COLO668 (cell line): ENCODE data around the gene PLEKHA3.
"Not testable (repeated sequence)": the region's sequence is repeated elsewhere in the genome, so short reads cannot be mapped to it uniquely, and the experiment has no call there.

Experiments used
- DNase-seq: peaks from one replicate; lab custom pipeline; 2025; ENCODE audit not compliant: unreplicated experiment; lab: John Stamatoyannopoulos, UW

Gene PLEKHA3

GRCh38 chr2:178522950-178523595 is 42.8 kb downstream of the PLEKHA3 start:
- DNase-seq: peak; percentile 55

- no peak for DNase-seq
Measured at GRCh38 chr2:178523596-178524134, 43.4 kb downstream of the PLEKHA3 start.

- DNase-seq: not testable (repeated sequence)
Measured at GRCh38 chr2:178525010-178525409, 44.8 kb downstream of the PLEKHA3 start.

- not testable (repeated sequence) for DNase-seq
Measured at GRCh38 chr2:178525460-178525859, 45.2 kb downstream of the PLEKHA3 start.

DNA sequence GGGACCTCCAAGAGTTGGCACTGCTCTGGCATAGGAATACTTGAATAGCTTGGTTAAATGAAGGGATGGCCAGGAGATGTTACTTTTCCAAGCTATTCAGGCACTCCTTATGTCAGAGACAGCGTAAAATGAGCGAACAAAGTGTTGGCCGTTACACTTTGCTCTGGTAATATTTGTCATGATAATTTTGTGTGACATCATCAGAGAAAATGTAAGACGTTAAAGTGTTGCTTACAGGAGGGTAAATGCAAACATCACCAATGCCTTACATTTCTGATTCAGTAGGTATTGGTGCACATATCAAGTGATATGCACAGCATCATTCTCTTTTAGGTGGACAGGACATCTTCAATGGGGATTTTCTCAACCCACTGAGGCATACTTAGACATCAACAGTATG is 46.0 kb downstream of the PLEKHA3 start:
- no peak for DNase-seq

GRCh38 chr2:178527592-178527991 is 47.3 kb downstream of the PLEKHA3 start:
- no peak for DNase-seq

- no peak for DNase-seq
Measured at GRCh38 chr2:178528647-178529046, 48.4 kb downstream of the PLEKHA3 start.

DNA sequence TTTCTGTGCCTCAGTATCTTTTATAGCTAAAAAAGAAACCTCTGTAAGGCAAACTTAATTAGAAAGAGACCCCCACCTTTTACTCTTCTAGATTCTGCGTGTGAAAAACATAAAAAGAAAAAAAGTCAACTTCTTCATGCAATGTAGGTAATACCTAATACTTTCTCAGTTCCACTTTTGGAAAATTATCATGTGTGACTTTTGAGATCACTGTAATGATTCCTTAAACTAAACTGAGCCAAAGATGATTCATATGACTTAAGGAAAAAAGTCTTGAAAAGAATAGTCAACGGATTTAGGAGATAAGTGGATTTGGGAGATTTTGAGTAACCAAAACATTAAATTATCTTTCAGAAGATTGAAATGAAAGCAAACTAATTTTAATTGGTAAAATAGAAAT is 48.9 kb downstream of the PLEKHA3 start:
- no peak for DNase-seq

- no peak for DNase-seq
Measured at GRCh38 chr2:178530131-178530530, 49.9 kb downstream of the PLEKHA3 start.

- no peak for DNase-seq
Measured at GRCh38 chr2:178530625-178531142, 50.4 kb downstream of the PLEKHA3 start.

DNA sequence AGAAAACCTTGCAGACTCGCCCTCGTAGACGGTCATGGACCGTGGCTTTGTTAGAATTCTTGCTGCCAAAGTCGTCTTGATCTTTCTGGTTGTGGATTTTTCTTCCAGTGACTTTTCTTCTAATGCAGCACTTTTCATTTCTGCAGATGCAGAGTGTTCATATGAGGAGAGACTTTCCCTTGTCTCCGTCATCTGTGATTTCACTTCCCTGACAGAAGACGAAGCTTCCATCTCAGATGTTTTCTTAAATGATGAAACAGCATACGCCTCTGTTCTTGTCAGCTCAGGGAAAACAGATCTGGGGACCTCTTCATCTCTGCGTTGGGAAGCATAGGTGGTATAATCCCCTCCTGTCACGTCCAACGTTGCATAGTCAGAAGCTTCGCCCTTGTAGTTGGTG is 50.9 kb downstream of the PLEKHA3 start:
- DNase-seq: no peak

- DNase-seq: no peak
Measured at GRCh38 chr2:178536037-178536436, 55.8 kb downstream of the PLEKHA3 start.

DNA sequence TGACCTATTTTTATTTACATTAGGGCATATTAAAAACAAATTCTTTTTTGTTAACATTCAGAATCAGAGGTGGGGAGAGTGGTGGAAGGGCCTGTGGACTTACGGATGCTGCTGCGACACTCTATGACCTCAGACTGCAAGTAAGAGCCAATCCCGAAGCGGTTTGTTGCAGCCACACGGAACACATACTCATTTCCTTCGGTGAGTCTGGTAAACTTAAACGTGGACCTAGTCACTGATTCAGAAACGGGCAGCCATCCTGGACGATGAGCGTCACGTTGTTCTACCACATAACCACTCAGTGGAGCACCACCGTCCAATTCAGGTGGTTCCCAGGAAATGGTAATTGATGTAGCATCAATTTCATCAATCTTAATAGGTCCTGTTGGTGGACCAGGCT is 61.9 kb downstream of the PLEKHA3 start:
- no peak for DNase-seq

GRCh38 chr2:178542569-178542968 is 62.3 kb downstream of the PLEKHA3 start:
- no peak for DNase-seq

DNA sequence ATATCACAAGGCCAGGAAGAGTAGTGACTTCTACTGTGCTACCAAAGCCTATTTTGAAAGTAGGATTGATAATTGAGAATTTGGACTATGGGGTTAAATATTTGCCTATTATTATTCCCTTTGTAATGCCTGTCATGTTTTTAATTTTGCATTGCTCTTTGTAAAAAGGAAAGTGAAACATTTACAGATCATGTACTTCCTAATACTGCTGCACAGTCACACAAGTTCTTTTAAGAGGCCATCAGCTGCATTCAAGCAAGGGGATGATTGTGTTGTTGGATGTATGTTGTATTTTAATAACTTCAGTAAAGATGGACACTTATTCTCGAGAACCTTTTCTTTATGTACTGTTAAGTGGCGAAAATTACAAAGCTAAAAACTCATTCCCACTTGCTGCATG is 70.1 kb downstream of the PLEKHA3 start:
- no peak for DNase-seq

DNA sequence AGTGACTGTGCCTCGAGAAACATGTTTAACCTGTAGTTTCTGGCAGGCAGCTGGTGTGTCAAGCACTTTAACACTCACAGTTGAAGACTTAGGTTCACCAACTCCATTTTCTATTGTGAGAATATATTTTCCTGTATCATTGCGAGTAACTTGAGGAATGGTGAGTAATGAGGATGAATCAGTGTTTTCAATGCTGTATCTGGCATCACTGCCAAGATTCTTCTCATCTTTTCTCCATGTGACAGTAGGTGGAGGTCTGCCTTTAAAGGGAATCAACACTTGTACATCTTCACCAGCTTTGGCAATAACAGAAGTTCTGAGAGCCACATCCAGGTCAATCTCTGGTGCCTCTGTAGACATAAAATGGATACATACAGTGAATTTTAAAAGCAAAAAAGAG is 72.8 kb downstream of the PLEKHA3 start:
- DNase-seq: no peak
